Measurements from ENCODE around the gene CIAO2A. TPM values are rescaled to one million over a fixed set of nuclear protein-coding genes. Genes with fewer than 3 reads are reported as not detected.
"Not testable (repeated sequence)": the region's sequence is repeated elsewhere in the genome, so short reads cannot be mapped to it uniquely, and the experiment has no call there.

CIAO2A gene
- total RNA-seq, 2 donors from 2014 or later, result 43.6 to 73.7 TPM

GRCh38 chr15:64090527-64090926, 3.1 kb downstream of the CIAO2A start:
- peaks cover 27% of the 10 kb centered on the region for H3K36me3 ChIP-seq
- peaks cover 0 to 49% of the 10 kb centered on the region in 2 donors for H3K4me1 ChIP-seq
- peak overlapping the region; percentile 91 to 95 for H3K27ac ChIP-seq
- no peaks in the 10 kb centered on the region for H3K9me3 ChIP-seq
- no peak for DNase-seq (ENCODE audit: low spot score)
- no peak for TF ChIP-seq CTCF (IDR thresholded peaks at IDR 0.05)
- no peak overlapping the region for H3K4me3 ChIP-seq
- no peaks in the 10 kb centered on the region for H3K27me3 ChIP-seq

DNA sequence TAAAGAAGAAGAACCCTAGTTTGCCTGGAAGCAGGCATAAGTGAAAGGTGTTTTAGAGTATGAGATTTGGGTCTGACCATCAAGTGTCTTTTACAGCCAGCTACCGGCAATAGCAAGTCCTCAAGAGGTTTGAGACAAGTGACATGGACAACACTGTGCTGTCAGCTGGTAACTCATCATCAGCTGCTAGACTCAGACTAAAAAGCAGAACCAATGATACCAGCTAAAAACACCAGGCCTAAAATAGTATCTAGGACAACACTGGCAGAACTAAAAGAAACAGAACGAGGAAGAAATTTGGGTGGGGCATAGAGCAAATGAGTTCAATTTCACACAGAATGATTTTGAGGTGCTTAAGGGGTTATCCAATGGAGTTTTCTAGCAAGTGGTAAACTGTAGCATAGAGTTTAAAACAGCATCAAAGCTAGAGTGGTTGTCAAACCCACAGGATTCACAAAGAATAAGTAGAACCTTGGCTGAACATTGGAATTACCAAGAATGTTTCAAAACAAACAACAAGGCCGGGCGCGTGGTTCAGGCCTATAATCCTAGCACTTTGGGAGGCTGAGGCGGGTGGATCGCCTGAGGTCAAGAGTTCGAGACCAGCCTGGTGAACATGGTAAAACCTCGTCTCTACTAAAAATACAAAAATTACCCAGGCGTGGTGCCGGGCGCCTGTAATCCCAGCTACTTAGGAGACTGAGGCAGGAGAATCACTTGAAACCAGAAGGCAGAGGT, 3.9 kb downstream of the CIAO2A start:
- no peak for TF ChIP-seq CTCF (IDR thresholded peaks at IDR 0.05)

GRCh38 chr15:64082757-64083156, 10.9 kb downstream of the CIAO2A start:
- DNase-seq (ENCODE audit: low spot score), result no peak
- Histone ChIP-seq H3K36me3 (peaks cover 55% of the 10 kb centered on the region), H3K27me3 (no peaks in the 10 kb centered on the region), H3K4me3 (no peak overlapping the region), H3K4me1 (no peaks in the 10 kb centered on the region), H3K27ac (no peak overlapping the region), H3K9me3 (no peaks in the 10 kb centered on the region)
- no peak for TF ChIP-seq CTCF (IDR thresholded peaks at IDR 0.05)

More for the DNA sequence above, 3.9 kb downstream of the CIAO2A start:
- peaks cover 0 to 41% of the 10 kb centered on the region in 2 donors for H3K4me1 ChIP-seq
- H3K27me3 ChIP-seq, result no peaks in the 10 kb centered on the region
- DNase-seq (ENCODE audit: low spot score), result no peak
- H3K27ac ChIP-seq, result peak overlapping the region; percentile 91 to 95
- H3K4me3 ChIP-seq, result no peak overlapping the region
- H3K36me3 ChIP-seq, result peaks cover 34% of the 10 kb centered on the region
- H3K9me3 ChIP-seq, result no peaks in the 10 kb centered on the region

- not testable (repeated sequence) for H3K27ac ChIP-seq; H3K27me3 ChIP-seq; DNase-seq (ENCODE audit: low spot score); H3K4me3 ChIP-seq; H3K9me3 ChIP-seq
- Histone ChIP-seq H3K4me1 (peaks cover 0 to 22% of the 10 kb centered on the region in 2 donors), H3K36me3 (peaks cover 30% of the 10 kb centered on the region)
Observed at GRCh38 chr15:64073496-64073895, 20.1 kb downstream of the CIAO2A start.

DNA sequence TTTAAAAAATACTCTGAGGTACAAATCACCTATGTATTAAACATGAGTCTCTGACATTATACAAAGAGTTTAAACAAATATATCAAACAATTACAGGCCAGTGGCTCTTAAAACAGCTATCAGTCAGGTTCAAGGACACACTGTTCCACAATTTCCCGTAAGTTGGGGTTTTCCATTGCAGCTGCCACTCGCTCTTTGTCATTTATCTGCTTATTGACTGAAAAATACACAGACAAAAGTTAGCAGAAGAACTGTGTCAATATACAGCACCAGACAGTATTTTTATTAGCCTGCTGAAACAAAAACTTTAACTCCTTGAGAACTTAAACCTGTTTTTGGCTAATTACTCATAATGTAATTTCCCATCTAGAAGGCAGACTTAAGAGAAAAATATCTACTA, 20.8 kb downstream of the CIAO2A start:
- Histone ChIP-seq H3K27me3 (no peaks in the 10 kb centered on the region), H3K27ac (no peak overlapping the region), H3K4me1 (peaks cover 0 to 26% of the 10 kb centered on the region in 2 donors), H3K9me3 (no peaks in the 10 kb centered on the region), H3K36me3 (peaks cover 30% of the 10 kb centered on the region), H3K4me3 (no peak overlapping the region)
- TF ChIP-seq CTCF (IDR thresholded peaks at IDR 0.05), result no peak
- no peak for DNase-seq (ENCODE audit: low spot score)

GRCh38 chr15:64071931-64072765, 21.5 kb downstream of the CIAO2A start:
- no peak overlapping the region for H3K4me3 ChIP-seq
- H3K27me3 ChIP-seq, result no peaks in the 10 kb centered on the region
- H3K27ac ChIP-seq, result peak overlapping the region; percentile 81
- no peaks in the 10 kb centered on the region for H3K9me3 ChIP-seq
- TF ChIP-seq CTCF (IDR thresholded peaks at IDR 0.05), result no peak
- H3K36me3 ChIP-seq, result peaks cover 30% of the 10 kb centered on the region
- H3K4me1 ChIP-seq, result peaks cover 0 to 31% of the 10 kb centered on the region in 2 donors
- no peak for DNase-seq (ENCODE audit: low spot score)

Data from right atrium auricular region (tissue), 2 donors.